Mucosa of gallbladder (tissue), 1 donor: ENCODE data around the gene KRTAP9-1. TPM values are rescaled to one million over a fixed set of nuclear protein-coding genes. Genes with fewer than 3 reads are reported as not detected.
"Not testable (repeated sequence)": the region's sequence is repeated elsewhere in the genome, so short reads cannot be mapped to it uniquely, and the experiment has no call there.

ENCODE experiments used
- DNase-seq: peaks from one replicate; pipeline ENCODE4 v3.0.0-alpha.2; 2020; ENCODE audit warnings: low spot score
- total RNA-seq: library from RNA; stranded (reverse); gene quantifications from one replicate; pipeline ENCODE4 v1.2.1, GENCODE V29; 2021
- donor health status: DM: no; HTN: no; CAD: no.

The KRTAP9-1 gene
- total RNA-seq, result not detected

GRCh38 chr17:41189837-41190318 is at the start of gene KRTAP9-1:
TSS of gene KRTAP9-1 (plus strand) at chr17:41189887. CDS start at chr17:41189887, 0 bp downstream.
- not testable (repeated sequence) for DNase-seq

GRCh38 chr17:41140360-41141131 is 49.1 kb upstream of the KRTAP9-1 start, which contains the start of gene KRTAP4-6:
TSS of gene KRTAP4-6 (minus strand) at chr17:41140544. CDS start at chr17:41140487, 57 bp downstream.
- DNase-seq, result no peak

- no peak for DNase-seq
Observed at GRCh38 chr17:41141361-41141760, 48.3 kb upstream of the KRTAP9-1 start.

GRCh38 chr17:41144846-41145245 is 44.8 kb upstream of the KRTAP9-1 start:
- DNase-seq, result no peak

GRCh38 chr17:41145261-41145660 is 44.4 kb upstream of the KRTAP9-1 start:
- no peak for DNase-seq

GRCh38 chr17:41147531-41148204 is 42.0 kb upstream of the KRTAP9-1 start:
- no peak for DNase-seq

GRCh38 chr17:41148971-41149651 is 40.6 kb upstream of the KRTAP9-1 start:
- DNase-seq, result not testable (repeated sequence)

- no peak for DNase-seq
Observed at GRCh38 chr17:41149652-41149985, 40.1 kb upstream of the KRTAP9-1 start, which contains the start of gene KRTAP4-5. TSS of gene KRTAP4-5 (minus strand) at chr17:41149825. CDS start at chr17:41149767, 58 bp downstream.

- DNase-seq, result no peak
Observed at GRCh38 chr17:41150026-41150425, 39.7 kb upstream of the KRTAP9-1 start.

- no peak for DNase-seq
Observed at GRCh38 chr17:41151525-41151924, 38.2 kb upstream of the KRTAP9-1 start.

- no peak for DNase-seq
Observed at GRCh38 chr17:41153856-41154255, 35.8 kb upstream of the KRTAP9-1 start.

- not testable (repeated sequence) for DNase-seq
Observed at GRCh38 chr17:41160190-41160589, 29.5 kb upstream of the KRTAP9-1 start.

GRCh38 chr17:41160648-41161047 is 29.0 kb upstream of the KRTAP9-1 start, which contains the start of gene KRTAP4-4:
TSS of gene KRTAP4-4 (minus strand) at chr17:41160748. CDS start at chr17:41160691, 57 bp downstream.
- no peak for DNase-seq

GRCh38 chr17:41163828-41164227 is 25.9 kb upstream of the KRTAP9-1 start:
- no peak for DNase-seq

GRCh38 chr17:41167561-41167960 is 22.1 kb upstream of the KRTAP9-1 start:
- DNase-seq, result no peak

GRCh38 chr17:41168121-41168520 is 21.6 kb upstream of the KRTAP9-1 start, which contains the start of gene KRTAP4-3:
TSS of gene KRTAP4-3 (minus strand) at chr17:41168221. CDS start at chr17:41168172, 49 bp downstream.
- DNase-seq, result no peak

- DNase-seq, result no peak
Observed at GRCh38 chr17:41171886-41172285, 17.8 kb upstream of the KRTAP9-1 start.

GRCh38 chr17:41176744-41177387 is 12.8 kb upstream of the KRTAP9-1 start:
- no peak for DNase-seq

- no peak for DNase-seq
Observed at GRCh38 chr17:41177727-41178271, 11.9 kb upstream of the KRTAP9-1 start, which contains the start of gene KRTAP4-2. TSS of gene KRTAP4-2 (minus strand) at chr17:41178221. CDS start at chr17:41178164, 57 bp downstream.

- no peak for DNase-seq
Observed at GRCh38 chr17:41178341-41178740, 11.3 kb upstream of the KRTAP9-1 start.
